T47D (cell line): Measurements from ENCODE around the gene LRRC34.

Experiments
- DNase-seq, 2 experiments: peaks; one replicate each; pipeline versions ENCODE4 v3.0.0 to v3.0.0-alpha.2; 2011 to 2012; ENCODE audit warnings: low read depth in 1 of 2, low spot score in 1 of 2
- JUND ChIP-seq: IDR thresholded peaks from 2 replicates; pipeline ENCODE4 v1.6.1; 2012; ENCODE audit warnings: low read depth
- in situ Hi-C: cut with HindIII; loops from 2 replicates; pipeline ENCODE4 v1.10.0; 2016; ENCODE audit warnings: low sequenced_read_pairs, low pct_unique_long_range_greater_than_20kb

LRRC34 gene

GRCh38 chr3:169836078-169836941 lies 23.6 kb upstream of the LRRC34 start:
- TF ChIP-seq JUND: no peak
- in situ Hi-C loops: no loop called here
- DNase-seq: no peak

- in situ Hi-C loops: no loop called here
- DNase-seq: no peak
- no peak for TF ChIP-seq JUND
Observed at GRCh38 chr3:169835533-169835932, 22.8 kb upstream of the LRRC34 start.

- TF ChIP-seq JUND: no peak
- DNase-seq: no peak
- in situ Hi-C loops: no loop called here
Observed at GRCh38 chr3:169827712-169828111, 15.0 kb upstream of the LRRC34 start.

GRCh38 chr3:169825316-169825715 lies 12.6 kb upstream of the LRRC34 start:
- TF ChIP-seq JUND: no peak
- DNase-seq: no peak
- in situ Hi-C loops: no loop called here

- TF ChIP-seq JUND: no peak
- in situ Hi-C loops: no loop called here
- no peak for DNase-seq
Observed at GRCh38 chr3:169822983-169823382, 10.3 kb upstream of the LRRC34 start.

GRCh38 chr3:169822540-169822939 lies 9.8 kb upstream of the LRRC34 start:
- in situ Hi-C loops: no loop called here
- DNase-seq: peak; percentile 87 to 89
- no peak for TF ChIP-seq JUND

GRCh38 chr3:169822091-169822490 lies 9.4 kb upstream of the LRRC34 start:
- DNase-seq: peak; percentile 72 to 75
- in situ Hi-C loops: no loop called here
- no peak for TF ChIP-seq JUND

GRCh38 chr3:169818316-169818715 lies 5.6 kb upstream of the LRRC34 start:
- no peak for TF ChIP-seq JUND
- no peak for DNase-seq
- in situ Hi-C loops: no loop called here

- in situ Hi-C loops: no loop called here
- no peak for DNase-seq
- no peak for TF ChIP-seq JUND
Observed at GRCh38 chr3:169815590-169816150, 3.0 kb upstream of the LRRC34 start.

GRCh38 chr3:169813757-169814517 lies 1.2 kb upstream of the LRRC34 start:
- in situ Hi-C loops: no loop called here
- TF ChIP-seq JUND: no peak
- peak in 1 of 2 experiments; percentile 65 for DNase-seq

GRCh38 chr3:169813278-169813677 lies 574 bp upstream of the LRRC34 start:
- DNase-seq: no peak
- no peak for TF ChIP-seq JUND
- in situ Hi-C loops: no loop called here

- DNase-seq: no peak
- in situ Hi-C loops: no loop called here
- TF ChIP-seq JUND: no peak
Observed at GRCh38 chr3:169811631-169812331, 923 bp downstream of the LRRC34 start.
